Mesothelial cell of epicardium (in vitro differentiated cells): ENCODE measurements around the gene DHX29. TPM values are rescaled to one million over a fixed set of nuclear protein-coding genes. Genes with fewer than 3 reads are reported as not detected.

Experiments
- DNase-seq, 2 experiments: peaks; one replicate each; pipeline ENCODE4 v3.0.0; 2021; ENCODE audit warnings: low spot score in 2 of 2; ENCODE audit not compliant: unreplicated experiment in 2 of 2
- H3K27ac Mint-ChIP-seq: 2 replicates; pipeline ENCODE4 v1.8.0; 2021; ENCODE audit warnings: mixed read lengths
- H3K27me3 Mint-ChIP-seq: 2 replicates; pipeline ENCODE4 v1.8.0; 2021; ENCODE audit warnings: low read depth, mixed read lengths
- H3K36me3 Mint-ChIP-seq: 2 replicates; pipeline ENCODE4 v1.8.0; 2021; ENCODE audit warnings: mixed read lengths
- H3K4me1 Mint-ChIP-seq: 2 replicates; pipeline ENCODE4 v1.8.0; 2021; ENCODE audit warnings: mixed read lengths
- H3K4me3 Mint-ChIP-seq: 2 replicates; pipeline ENCODE4 v1.8.0; 2021; ENCODE audit warnings: mild to moderate bottlenecking, moderate library complexity, mixed read lengths
- H3K9me3 Mint-ChIP-seq: 2 replicates; pipeline ENCODE4 v1.8.0; 2021; ENCODE audit warnings: mixed read lengths
- total RNA-seq: library from RNA; stranded (reverse); gene quantifications from 3 replicates; pipeline ENCODE4 v1.2.1, GENCODE V29; 2021
- TF ChIP-seq, protein P1 (sequence below): fragments of 200-600 bp; sonication (generic); IDR thresholded peaks from one replicate; pipeline ENCODE4 v1.5.0; 2021; ENCODE audit warnings: antibody characterized with exemption; ENCODE audit not compliant: unreplicated experiment

Gene DHX29
- total RNA-seq, 1 donor from 2014 or later, result 25.1 TPM

GRCh38 chr5:55303238-55303690, 4.2 kb downstream of the DHX29 start:
- peak overlapping the region; percentile 70 for H3K27ac Mint-ChIP-seq

GRCh38 chr5:55300890-55301289, 6.6 kb downstream of the DHX29 start:
- peaks cover 12% of the 10 kb centered on the region for H3K4me1 Mint-ChIP-seq
- no peak for DNase-seq
- H3K9me3 Mint-ChIP-seq, result peaks cover 4% of the 10 kb centered on the region
- TF ChIP-seq, protein P1, sequence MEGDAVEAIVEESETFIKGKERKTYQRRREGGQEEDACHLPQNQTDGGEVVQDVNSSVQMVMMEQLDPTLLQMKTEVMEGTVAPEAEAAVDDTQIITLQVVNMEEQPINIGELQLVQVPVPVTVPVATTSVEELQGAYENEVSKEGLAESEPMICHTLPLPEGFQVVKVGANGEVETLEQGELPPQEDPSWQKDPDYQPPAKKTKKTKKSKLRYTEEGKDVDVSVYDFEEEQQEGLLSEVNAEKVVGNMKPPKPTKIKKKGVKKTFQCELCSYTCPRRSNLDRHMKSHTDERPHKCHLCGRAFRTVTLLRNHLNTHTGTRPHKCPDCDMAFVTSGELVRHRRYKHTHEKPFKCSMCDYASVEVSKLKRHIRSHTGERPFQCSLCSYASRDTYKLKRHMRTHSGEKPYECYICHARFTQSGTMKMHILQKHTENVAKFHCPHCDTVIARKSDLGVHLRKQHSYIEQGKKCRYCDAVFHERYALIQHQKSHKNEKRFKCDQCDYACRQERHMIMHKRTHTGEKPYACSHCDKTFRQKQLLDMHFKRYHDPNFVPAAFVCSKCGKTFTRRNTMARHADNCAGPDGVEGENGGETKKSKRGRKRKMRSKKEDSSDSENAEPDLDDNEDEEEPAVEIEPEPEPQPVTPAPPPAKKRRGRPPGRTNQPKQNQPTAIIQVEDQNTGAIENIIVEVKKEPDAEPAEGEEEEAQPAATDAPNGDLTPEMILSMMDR, result no peak
- no peak overlapping the region for H3K4me3 Mint-ChIP-seq
- peaks cover 42% of the 10 kb centered on the region for H3K36me3 Mint-ChIP-seq
- H3K27ac Mint-ChIP-seq, result no peak overlapping the region
- H3K27me3 Mint-ChIP-seq, result no peaks in the 10 kb centered on the region

More at GRCh38 chr5:55303238-55303690, 4.2 kb downstream of the DHX29 start:
- DNase-seq, result no peak
- H3K9me3 Mint-ChIP-seq, result peaks cover 4% of the 10 kb centered on the region
- no peak overlapping the region for H3K4me3 Mint-ChIP-seq
- TF ChIP-seq, protein P1, result no peak
- H3K4me1 Mint-ChIP-seq, result peaks cover 12% of the 10 kb centered on the region
- peaks cover 25% of the 10 kb centered on the region for H3K36me3 Mint-ChIP-seq
- no peaks in the 10 kb centered on the region for H3K27me3 Mint-ChIP-seq

GRCh38 chr5:55294935-55295334, 12.6 kb downstream of the DHX29 start:
- TF ChIP-seq, protein P1, result no peak
- Mint-ChIP-seq H3K27ac (no peak overlapping the region), H3K9me3 (peaks cover 7% of the 10 kb centered on the region), H3K4me1 (no peaks in the 10 kb centered on the region), H3K27me3 (no peaks in the 10 kb centered on the region), H3K36me3 (peaks cover 72% of the 10 kb centered on the region), H3K4me3 (no peak overlapping the region)
- DNase-seq, result no peak

GRCh38 chr5:55290991-55291390, 16.5 kb downstream of the DHX29 start:
- peaks cover 56% of the 10 kb centered on the region for H3K36me3 Mint-ChIP-seq
- no peak overlapping the region for H3K27ac Mint-ChIP-seq
- no peak for DNase-seq
- H3K9me3 Mint-ChIP-seq, result peaks cover 7% of the 10 kb centered on the region
- H3K4me3 Mint-ChIP-seq, result no peak overlapping the region
- H3K4me1 Mint-ChIP-seq, result no peaks in the 10 kb centered on the region
- TF ChIP-seq, protein P1, result no peak
- H3K27me3 Mint-ChIP-seq, result no peaks in the 10 kb centered on the region

GRCh38 chr5:55289808-55290207, 17.7 kb downstream of the DHX29 start:
- peaks cover 50% of the 10 kb centered on the region for H3K36me3 Mint-ChIP-seq

More at GRCh38 chr5:55289808-55290207, 17.7 kb downstream of the DHX29 start:
- H3K9me3 Mint-ChIP-seq, result no peaks in the 10 kb centered on the region
- H3K4me3 Mint-ChIP-seq, result no peak overlapping the region
- H3K4me1 Mint-ChIP-seq, result no peaks in the 10 kb centered on the region
- H3K27ac Mint-ChIP-seq, result no peak overlapping the region
- TF ChIP-seq, protein P1, result no peak
- DNase-seq, result no peak
- H3K27me3 Mint-ChIP-seq, result no peaks in the 10 kb centered on the region
